Ecto neural progenitor cell (in vitro differentiated cells): ENCODE measurements around the gene PTPN4.

Experiments
- DNase-seq: peaks from one replicate; pipeline ENCODE4 v3.0.0-alpha.2; 2018; ENCODE audit warnings: low spot score

PTPN4 gene

GRCh38 chr2:119856469-119856901, 96.8 kb downstream of the PTPN4 start:
- no peak for DNase-seq

- no peak for DNase-seq
These were observed 98.0 kb downstream of the PTPN4 start for GRCh38 chr2:119857742-119858141.

GRCh38 chr2:119859528-119859927, 99.8 kb downstream of the PTPN4 start:
- DNase-seq = no peak

- no peak for DNase-seq
These were observed 101.2 kb downstream of the PTPN4 start for GRCh38 chr2:119860924-119861323.

GRCh38 chr2:119862127-119862889, 102.6 kb downstream of the PTPN4 start:
- no peak for DNase-seq

- no peak for DNase-seq
These were observed 104.6 kb downstream of the PTPN4 start for GRCh38 chr2:119864318-119864717.

GRCh38 chr2:119871725-119872124, 112.0 kb downstream of the PTPN4 start:
- no peak for DNase-seq

GRCh38 chr2:119873350-119874315, 113.9 kb downstream of the PTPN4 start:
- DNase-seq = no peak

- no peak for DNase-seq
These were observed 119.8 kb downstream of the PTPN4 start for GRCh38 chr2:119879502-119879901.

- DNase-seq = no peak
These were observed 129.0 kb downstream of the PTPN4 start for GRCh38 chr2:119888680-119889079.

GRCh38 chr2:119897736-119898395, 138.1 kb downstream of the PTPN4 start:
- no peak for DNase-seq

GRCh38 chr2:119901013-119901412, 141.3 kb downstream of the PTPN4 start:
- DNase-seq = no peak

- DNase-seq = no peak
These were observed 150.8 kb downstream of the PTPN4 start for GRCh38 chr2:119910566-119910965.

- DNase-seq = no peak
These were observed 154.5 kb downstream of the PTPN4 start for GRCh38 chr2:119914266-119914665.

GRCh38 chr2:119921825-119922224, 162.1 kb downstream of the PTPN4 start:
- no peak for DNase-seq

- no peak for DNase-seq
These were observed 163.0 kb downstream of the PTPN4 start for GRCh38 chr2:119922699-119923098.

- DNase-seq = no peak
These were observed 169.8 kb downstream of the PTPN4 start for GRCh38 chr2:119929537-119929936.

- DNase-seq = no peak
These were observed 173.1 kb downstream of the PTPN4 start for GRCh38 chr2:119932809-119933208.

GRCh38 chr2:119934319-119934718, 174.6 kb downstream of the PTPN4 start:
- DNase-seq = no peak

- DNase-seq = no peak
These were observed 178.0 kb downstream of the PTPN4 start for GRCh38 chr2:119937680-119938079.

- no peak for DNase-seq
These were observed 180.2 kb downstream of the PTPN4 start for GRCh38 chr2:119939915-119940314.

GRCh38 chr2:119940856-119941255, 181.1 kb downstream of the PTPN4 start:
- no peak for DNase-seq
